Mammary epithelial cell (primary cell): ENCODE measurements around the gene RCAN1.

Experiments used
- CTCF ChIP-seq, 2 donors: IDR thresholded peaks in 1 of 2; conservative IDR thresholded peaks in 1 of 2; 2 replicates each; pipeline ENCODE4 v1.5.1; 2011 to 2012; ENCODE audit warnings: inconsistent platforms in 2 of 2, low read length in 2 of 2, mild to moderate bottlenecking in 2 of 2, control low read depth in 1 of 2, low read depth in 1 of 2; ENCODE audit not compliant: insufficient read depth in 1 of 2; ENCODE audit errors: extremely low read depth in 1 of 2
- EZH2 ChIP-seq: IDR thresholded peaks from 2 replicates; pipeline ENCODE4 v1.6.1; 2012; ENCODE audit warnings: low read length, inconsistent platforms, borderline replicate concordance

GRCh38 chr21:34640858-34641257, 25.9 kb upstream of the RCAN1 start:
- no peak for TF ChIP-seq CTCF (conservative IDR thresholded peaks at IDR 0.05 in 1 of 2, IDR thresholded peaks at IDR 0.05 in 1 of 2; ENCODE audit: extremely low read depth in 1 of 2, insufficient read depth in 1 of 2, low read depth in 1 of 2, low read length in 2 of 2)
- TF ChIP-seq EZH2, result no peak
